ENCODE data around the gene ERFE. TPM values are rescaled to one million over a fixed set of nuclear protein-coding genes. Genes with fewer than 3 reads are reported as not detected.

Gene ERFE
- total RNA-seq, 4 donors from 2014 or later, result 0.39 to 0.66 TPM; not detected in 2

DNA sequence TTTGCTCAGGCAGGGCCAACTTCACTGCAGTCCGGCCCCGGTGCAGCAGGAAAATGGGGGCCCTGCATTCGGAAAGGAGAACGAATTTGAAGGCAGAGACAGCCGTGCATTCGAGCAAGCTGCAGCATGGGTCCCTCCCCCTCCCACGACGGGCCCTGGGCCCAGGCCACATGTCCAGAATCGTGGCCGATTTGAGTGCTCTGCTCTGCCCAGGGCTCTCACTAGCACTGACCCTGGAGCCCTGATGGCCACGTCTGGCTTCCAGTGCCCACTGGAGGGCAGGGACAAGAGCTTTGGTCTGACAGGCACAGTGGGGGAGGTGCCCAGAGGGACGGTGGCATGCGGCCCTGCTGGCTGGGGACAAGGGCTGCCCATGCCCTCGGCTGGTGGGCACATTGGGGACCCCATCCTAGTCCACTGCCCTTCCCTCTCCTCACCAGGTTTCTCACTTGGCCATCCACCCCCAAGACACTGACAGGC, 34.7 kb upstream of the ERFE start:
- DNase-seq (ENCODE audit: extremely low spot score), result no peak
- no peaks in the 10 kb centered on the region for H3K9me3 ChIP-seq

GRCh38 chr2:238124488-238125126, 34.2 kb upstream of the ERFE start:
- no peak overlapping the region for H3K27ac ChIP-seq (replicated peaks in 1 of 4)
- peaks cover 0 to 5% (median 0%) of the 10 kb centered on the region in 4 donors for H3K27me3 ChIP-seq
- no peak for TF ChIP-seq POLR2A (IDR thresholded peaks at IDR 0.05; ENCODE audit: low read depth)
- TF ChIP-seq CTCF (IDR thresholded peaks at IDR 0.05), result no peak
- TF ChIP-seq EP300 (IDR thresholded peaks at IDR 0.05), result no peak
- TF ChIP-seq POLR2AphosphoS5 (IDR thresholded peaks at IDR 0.05), result no peak
- H3K36me3 ChIP-seq, result no peaks in the 10 kb centered on the region
- WGBS, result 92% methylated on average over 17 of the region's 19 CpGs
- H3K4me1 ChIP-seq, result peaks cover 5 to 22% (median 15%) of the 10 kb centered on the region in 4 donors
- no peaks in the 10 kb centered on the region for H3K9me3 ChIP-seq
- no peak overlapping the region for H3K4me3 ChIP-seq
- intact Hi-C loops (cut with DNase I), result no loop called here
- DNase-seq (ENCODE audit: extremely low spot score), result no peak

More for the DNA sequence above, 34.7 kb upstream of the ERFE start:
- Histone ChIP-seq H3K27ac (replicated peaks in 1 of 4) (no peak overlapping the region), H3K4me1 (peaks cover 5 to 22% (median 15%) of the 10 kb centered on the region in 4 donors), H3K4me3 (no peak overlapping the region), H3K36me3 (no peaks in the 10 kb centered on the region), H3K27me3 (peaks cover 0 to 5% (median 0%) of the 10 kb centered on the region in 4 donors)
- WGBS, result 74% methylated on average over 9 of the region's 14 CpGs
- intact Hi-C loops (cut with DNase I), result no loop called here
- TF ChIP-seq POLR2AphosphoS5 (IDR thresholded peaks at IDR 0.05) (no peak), CTCF (IDR thresholded peaks at IDR 0.05) (no peak), EP300 (IDR thresholded peaks at IDR 0.05) (no peak), POLR2A (IDR thresholded peaks at IDR 0.05; ENCODE audit: low read depth) (no peak)

GRCh38 chr2:238125127-238125885, 33.5 kb upstream of the ERFE start:
- Histone ChIP-seq H3K9me3 (no peaks in the 10 kb centered on the region), H3K27me3 (peaks cover 0 to 5% (median 0%) of the 10 kb centered on the region in 4 donors), H3K27ac (replicated peaks in 1 of 4) (no peak overlapping the region), H3K4me1 (peaks cover 5 to 17% (median 13%) of the 10 kb centered on the region in 4 donors), H3K36me3 (peaks cover 0 to 3% (median 0%) of the 10 kb centered on the region in 4 donors), H3K4me3 (no peak overlapping the region)
- WGBS, result 86% methylated on average over 17 of the region's 20 CpGs
- DNase-seq (ENCODE audit: extremely low spot score), result no peak
- TF ChIP-seq POLR2AphosphoS5 (IDR thresholded peaks at IDR 0.05), result no peak
- no peak for TF ChIP-seq CTCF (IDR thresholded peaks at IDR 0.05)
- TF ChIP-seq EP300 (IDR thresholded peaks at IDR 0.05), result no peak
- no peak for TF ChIP-seq POLR2A (IDR thresholded peaks at IDR 0.05; ENCODE audit: low read depth)
- intact Hi-C loops (cut with DNase I), result no loop called here

- intact Hi-C loops (cut with DNase I), result no loop called here
- TF ChIP-seq POLR2A (IDR thresholded peaks at IDR 0.05; ENCODE audit: low read depth) (no peak), CTCF (IDR thresholded peaks at IDR 0.05) (no peak), POLR2AphosphoS5 (IDR thresholded peaks at IDR 0.05) (no peak), EP300 (IDR thresholded peaks at IDR 0.05) (no peak)
- H3K9me3 ChIP-seq, result no peaks in the 10 kb centered on the region
- DNase-seq (ENCODE audit: extremely low spot score), result no peak
- H3K27ac ChIP-seq (replicated peaks in 1 of 4), result no peak overlapping the region
- H3K27me3 ChIP-seq, result peaks cover 0 to under 1% (median 0%) of the 10 kb centered on the region in 4 donors
- peaks cover 5 to 15% (median 11%) of the 10 kb centered on the region in 4 donors for H3K4me1 ChIP-seq
- H3K36me3 ChIP-seq, result peaks cover 0 to 11% (median 0%) of the 10 kb centered on the region in 4 donors
- 95% methylated on average over 2 of the region's 2 CpGs for WGBS
- H3K4me3 ChIP-seq, result no peak overlapping the region
Observed at GRCh38 chr2:238126338-238126737, 32.4 kb upstream of the ERFE start.

All from esophagus muscularis mucosa (tissue), 4 donors.